Measurements from ENCODE around the gene CCDC54.

The CCDC54 gene

DNA sequence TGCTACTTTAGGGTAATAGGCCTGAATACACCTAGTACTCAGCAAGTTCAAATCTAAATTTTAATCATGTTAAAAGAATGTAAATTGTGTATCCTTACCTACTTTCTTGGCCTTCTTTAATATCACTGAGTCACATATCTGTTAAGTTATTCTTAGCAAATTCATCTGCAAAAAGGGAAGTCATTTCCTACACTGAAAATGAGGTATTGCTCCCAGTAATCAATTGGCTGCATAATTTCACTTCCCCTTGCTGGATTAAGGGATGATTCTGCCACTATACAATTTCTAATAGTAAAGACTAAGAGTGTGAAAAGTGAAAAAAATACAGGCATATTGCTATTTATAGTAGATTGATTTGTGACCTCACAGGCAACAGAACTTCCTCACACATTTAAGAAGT lies 47.8 kb downstream of the CCDC54 start:
- no peak for TF ChIP-seq TCF12 (IDR thresholded peaks at IDR 0.05; ENCODE audit: low read depth)
- TF ChIP-seq TEAD4 (IDR thresholded peaks at IDR 0.05), result no peak
- TF ChIP-seq EP300 (IDR thresholded peaks at IDR 0.05; ENCODE audit: borderline replicate concordance), result no peak
- TF ChIP-seq YY1 (IDR thresholded peaks at IDR 0.05; ENCODE audit: low read depth), result no peak
- TF ChIP-seq, protein P1, sequence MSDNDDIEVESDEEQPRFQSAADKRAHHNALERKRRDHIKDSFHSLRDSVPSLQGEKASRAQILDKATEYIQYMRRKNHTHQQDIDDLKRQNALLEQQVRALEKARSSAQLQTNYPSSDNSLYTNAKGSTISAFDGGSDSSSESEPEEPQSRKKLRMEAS (IDR thresholded peaks at IDR 0.05), result no peak
- TF ChIP-seq ZBTB7A (IDR thresholded peaks at IDR 0.05; ENCODE audit: low read depth), result no peak
- no peak for TF ChIP-seq TAF1 (IDR thresholded peaks at IDR 0.05; ENCODE audit: low read depth)
- no peak for TF ChIP-seq EGR1 (IDR thresholded peaks at IDR 0.05)
- TF ChIP-seq, protein P2, sequence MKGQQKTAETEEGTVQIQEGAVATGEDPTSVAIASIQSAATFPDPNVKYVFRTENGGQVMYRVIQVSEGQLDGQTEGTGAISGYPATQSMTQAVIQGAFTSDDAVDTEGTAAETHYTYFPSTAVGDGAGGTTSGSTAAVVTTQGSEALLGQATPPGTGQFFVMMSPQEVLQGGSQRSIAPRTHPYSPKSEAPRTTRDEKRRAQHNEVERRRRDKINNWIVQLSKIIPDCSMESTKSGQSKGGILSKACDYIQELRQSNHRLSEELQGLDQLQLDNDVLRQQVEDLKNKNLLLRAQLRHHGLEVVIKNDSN (IDR thresholded peaks at IDR 0.05), result no peak
- no peak for TF ChIP-seq CREB1 (IDR thresholded peaks at IDR 0.05; ENCODE audit: low read depth)
- TF ChIP-seq NFIC (IDR thresholded peaks at IDR 0.05), result no peak
- no peak for TF ChIP-seq RAD21 (IDR thresholded peaks at IDR 0.05; ENCODE audit: low read depth)
- TF ChIP-seq CEBPB (IDR thresholded peaks at IDR 0.05), result no peak
- no peak for TF ChIP-seq FOXM1 (IDR thresholded peaks at IDR 0.05; ENCODE audit: borderline replicate concordance, low read depth)

DNA sequence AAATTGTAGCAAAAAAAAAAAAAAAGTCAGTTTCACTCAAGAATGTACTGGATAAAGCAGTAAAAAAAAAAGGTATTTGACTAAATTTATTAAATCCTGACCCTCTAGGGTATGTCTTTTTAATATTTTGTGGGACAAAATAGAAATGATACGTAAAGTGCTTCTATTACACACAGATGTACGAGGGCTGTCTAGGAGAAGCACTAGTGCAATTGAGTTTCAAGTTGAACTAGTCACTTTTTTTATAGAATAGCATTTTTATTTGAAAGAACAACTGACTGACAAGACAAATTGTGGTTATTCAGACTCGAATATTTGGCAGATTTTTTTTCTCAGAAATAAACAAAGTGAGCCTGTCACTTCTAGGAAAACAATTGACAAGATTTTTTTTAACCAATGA lies 49.0 kb downstream of the CCDC54 start:
- TF ChIP-seq, protein P3, sequence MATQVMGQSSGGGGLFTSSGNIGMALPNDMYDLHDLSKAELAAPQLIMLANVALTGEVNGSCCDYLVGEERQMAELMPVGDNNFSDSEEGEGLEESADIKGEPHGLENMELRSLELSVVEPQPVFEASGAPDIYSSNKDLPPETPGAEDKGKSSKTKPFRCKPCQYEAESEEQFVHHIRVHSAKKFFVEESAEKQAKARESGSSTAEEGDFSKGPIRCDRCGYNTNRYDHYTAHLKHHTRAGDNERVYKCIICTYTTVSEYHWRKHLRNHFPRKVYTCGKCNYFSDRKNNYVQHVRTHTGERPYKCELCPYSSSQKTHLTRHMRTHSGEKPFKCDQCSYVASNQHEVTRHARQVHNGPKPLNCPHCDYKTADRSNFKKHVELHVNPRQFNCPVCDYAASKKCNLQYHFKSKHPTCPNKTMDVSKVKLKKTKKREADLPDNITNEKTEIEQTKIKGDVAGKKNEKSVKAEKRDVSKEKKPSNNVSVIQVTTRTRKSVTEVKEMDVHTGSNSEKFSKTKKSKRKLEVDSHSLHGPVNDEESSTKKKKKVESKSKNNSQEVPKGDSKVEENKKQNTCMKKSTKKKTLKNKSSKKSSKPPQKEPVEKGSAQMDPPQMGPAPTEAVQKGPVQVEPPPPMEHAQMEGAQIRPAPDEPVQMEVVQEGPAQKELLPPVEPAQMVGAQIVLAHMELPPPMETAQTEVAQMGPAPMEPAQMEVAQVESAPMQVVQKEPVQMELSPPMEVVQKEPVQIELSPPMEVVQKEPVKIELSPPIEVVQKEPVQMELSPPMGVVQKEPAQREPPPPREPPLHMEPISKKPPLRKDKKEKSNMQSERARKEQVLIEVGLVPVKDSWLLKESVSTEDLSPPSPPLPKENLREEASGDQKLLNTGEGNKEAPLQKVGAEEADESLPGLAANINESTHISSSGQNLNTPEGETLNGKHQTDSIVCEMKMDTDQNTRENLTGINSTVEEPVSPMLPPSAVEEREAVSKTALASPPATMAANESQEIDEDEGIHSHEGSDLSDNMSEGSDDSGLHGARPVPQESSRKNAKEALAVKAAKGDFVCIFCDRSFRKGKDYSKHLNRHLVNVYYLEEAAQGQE (IDR thresholded peaks at IDR 0.05; ENCODE audit: low read depth), result no peak
- TF ChIP-seq TEAD4 (IDR thresholded peaks at IDR 0.05) (no peak), CEBPB (IDR thresholded peaks at IDR 0.05) (no peak)
- TF ChIP-seq, protein P1 (IDR thresholded peaks at IDR 0.05), result no peak

Measured in Ishikawa (cell line).